Sigmoid colon (tissue), 4 donors: Measurements from ENCODE around the gene KLHL30.

Experiments
- CTCF ChIP-seq, 4 experiments: fragments of 450-650 bp in 3 of 4; fragments of 200-600 bp in 1 of 4; IDR thresholded peaks; one replicate each; pipeline ENCODE4 v1.5.1; 2016 to 2019; ENCODE audit warnings: antibody characterized with exemption in 4 of 4, mild to moderate bottlenecking in 3 of 4, moderate library complexity in 2 of 4
- EP300 ChIP-seq, 4 donors: sonication (generic); formaldehyde crosslinking; IDR thresholded peaks; one replicate each; pipeline ENCODE4 v1.6.1; 2017; ENCODE audit warnings: antibody characterized with exemption in 4 of 4
- POLR2A ChIP-seq, 2 donors: fragments of 450-650 bp; IDR thresholded peaks; one replicate each; pipeline ENCODE4 v1.6.1; 2016; ENCODE audit warnings: antibody characterized with exemption in 2 of 2, mild to moderate bottlenecking in 2 of 2, moderate library complexity in 2 of 2

GRCh38 chr2:238143239-238143951 lies 4.9 kb downstream of the KLHL30 start:
- TF ChIP-seq CTCF (IDR thresholded peaks at IDR 0.05) = no peak
- TF ChIP-seq EP300 (IDR thresholded peaks at IDR 0.05) = no peak
- TF ChIP-seq POLR2A (IDR thresholded peaks at IDR 0.05) = no peak
